Activated CD4-positive, alpha-beta T cell treated with anti-CD3 and anti-CD28 coated beads, Interleukin-2, amount 50 U/mL, for 1 hour (primary cell): ENCODE measurements around the gene PTH2.

ENCODE experiments used
- DNase-seq: peaks from one replicate; pipeline ENCODE4 v3.0.0-alpha.2; 2020

The PTH2 gene

DNA sequence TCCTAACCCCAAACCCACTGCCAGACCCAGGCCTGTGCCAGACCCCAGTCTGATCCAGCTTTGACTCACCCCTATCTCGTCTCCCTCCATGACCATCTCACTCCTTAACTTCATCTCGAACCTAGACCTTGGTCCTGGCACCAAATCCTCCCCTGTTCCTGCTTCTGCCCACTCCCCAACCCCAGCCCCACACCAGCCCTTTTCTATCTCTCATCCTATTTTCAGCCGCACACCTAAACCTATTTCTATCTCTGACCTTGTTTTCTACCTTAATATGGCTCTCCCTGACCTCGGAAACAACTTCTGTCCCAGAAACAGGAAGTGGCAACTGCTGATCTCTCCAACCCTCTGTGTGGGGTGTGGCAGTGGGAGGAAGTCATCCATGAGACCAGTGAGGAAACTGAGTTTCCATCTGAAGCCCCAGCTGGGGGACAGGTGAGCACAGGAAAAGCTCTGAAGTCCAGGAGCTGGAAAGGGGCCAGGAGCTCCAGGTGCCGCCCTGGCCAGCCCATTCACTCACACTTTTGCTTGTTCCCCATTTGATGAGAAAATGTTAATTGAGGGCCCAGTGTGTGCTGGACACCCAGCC is 13.7 kb downstream of the PTH2 start:
- no peak for DNase-seq

DNA sequence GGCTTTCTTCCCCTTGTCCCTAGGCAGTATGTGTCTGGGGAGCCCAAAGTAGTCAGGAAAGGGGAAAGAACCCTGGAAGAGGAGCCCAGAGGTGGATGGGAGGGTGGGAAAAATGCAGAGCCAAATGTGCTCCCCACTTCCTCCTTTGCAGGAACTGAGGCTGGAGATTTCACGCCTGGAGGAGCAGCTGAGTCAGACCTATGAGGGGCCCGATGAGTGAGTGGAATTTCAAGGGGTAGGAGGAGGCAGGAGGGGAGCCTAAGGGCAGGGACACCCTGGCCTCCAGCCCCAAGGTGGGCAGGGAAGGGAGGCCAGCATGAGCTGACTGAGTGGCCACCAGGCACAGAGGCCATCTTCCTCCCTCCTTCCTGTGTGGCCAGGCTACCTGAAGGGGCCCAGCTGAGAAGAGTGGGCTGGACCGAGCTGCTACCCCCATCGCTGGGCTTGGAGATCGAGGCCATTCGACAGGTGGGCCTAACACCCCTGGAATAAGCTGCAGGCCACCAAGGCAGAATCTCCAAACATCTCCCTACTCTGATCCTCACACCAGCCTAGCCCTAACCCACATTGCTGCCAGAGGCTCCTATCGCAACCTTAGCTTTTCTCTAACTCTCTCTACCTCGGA is 14.3 kb downstream of the PTH2 start:
- DNase-seq, result no peak

DNA sequence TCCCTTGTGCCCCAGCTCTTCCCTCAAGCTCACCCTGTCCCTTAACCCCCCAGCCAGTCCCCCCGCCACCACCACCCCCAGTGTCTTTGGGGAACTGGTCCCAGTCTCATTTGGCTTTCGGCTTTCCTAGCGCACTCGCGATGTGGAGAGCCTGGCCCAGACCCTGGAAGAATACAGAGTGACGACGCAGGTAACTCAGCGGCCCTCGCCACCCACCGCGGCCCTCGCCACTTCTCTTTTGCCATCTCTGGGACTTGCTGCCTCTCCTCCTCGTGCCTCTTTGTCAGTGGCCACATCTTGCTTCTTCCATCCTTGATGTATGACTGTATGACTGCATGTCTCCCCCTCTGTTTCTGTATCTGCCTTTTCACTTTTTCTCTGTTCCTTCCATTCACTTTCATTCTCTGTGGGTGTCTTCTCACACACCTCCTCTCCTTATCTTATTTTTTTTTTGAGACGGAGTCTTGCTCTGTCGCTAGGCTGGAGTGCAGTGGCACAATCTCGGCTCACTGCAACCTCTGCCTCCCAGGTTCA is 15.7 kb downstream of the PTH2 start:
- DNase-seq, result no peak

DNA sequence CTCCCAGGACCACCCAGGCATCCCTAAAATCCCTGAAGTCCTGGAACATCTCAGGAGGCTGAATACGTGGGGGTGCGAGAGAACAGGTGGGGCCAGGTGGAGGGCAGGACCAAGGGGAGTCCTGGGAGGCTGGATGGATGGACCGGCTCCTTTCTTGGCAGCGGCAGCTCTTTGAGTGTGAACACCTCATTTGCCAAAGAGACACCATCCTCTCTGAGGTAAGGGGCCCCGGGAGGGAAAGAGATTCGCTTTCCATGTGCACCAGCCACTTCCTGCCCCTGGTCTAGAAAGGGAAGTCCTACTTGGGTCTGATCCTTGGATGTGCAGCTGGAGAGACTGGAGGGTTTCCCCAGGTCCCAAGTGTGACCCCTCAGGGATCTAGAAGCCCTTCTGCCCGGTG is 16.2 kb downstream of the PTH2 start:
- DNase-seq, result no peak

DNA sequence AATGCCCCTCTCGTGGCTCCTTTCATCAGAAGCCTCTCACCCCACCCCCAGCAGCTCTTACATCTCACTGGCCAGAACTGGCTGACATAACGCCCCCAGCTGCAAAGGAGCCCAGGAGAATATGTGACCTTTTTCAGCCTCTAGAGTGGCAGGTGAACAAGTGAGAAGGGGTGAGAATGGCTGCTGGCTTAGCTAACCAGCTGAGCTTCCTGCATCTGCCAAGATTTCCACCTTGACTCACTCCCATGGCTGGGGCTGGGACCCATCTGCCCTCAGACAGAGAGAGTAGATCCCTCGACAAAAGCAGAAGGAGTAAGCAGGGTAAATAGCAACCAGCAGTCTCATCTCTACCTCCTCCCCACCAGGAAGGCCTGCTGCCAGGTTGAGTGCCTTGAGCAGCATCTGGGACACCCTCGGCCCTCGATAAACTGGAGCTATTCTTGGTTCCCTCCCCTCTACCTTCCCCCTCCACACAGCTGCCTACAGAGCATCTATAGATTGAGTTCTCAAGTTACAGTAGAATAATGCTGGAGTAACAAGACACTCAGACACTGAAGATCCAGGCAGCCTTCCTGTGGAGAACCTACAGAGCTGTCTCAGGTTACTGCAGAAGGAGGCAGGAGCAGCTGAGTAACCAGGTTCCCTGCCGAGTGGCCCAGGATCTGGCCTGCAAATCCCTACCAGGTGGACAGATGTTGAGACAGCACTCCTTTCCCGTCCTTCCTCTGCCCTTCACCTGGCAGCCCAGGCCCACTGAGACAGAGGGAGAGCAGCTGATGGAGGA is 19.6 kb downstream of the PTH2 start:
- no peak for DNase-seq

DNA sequence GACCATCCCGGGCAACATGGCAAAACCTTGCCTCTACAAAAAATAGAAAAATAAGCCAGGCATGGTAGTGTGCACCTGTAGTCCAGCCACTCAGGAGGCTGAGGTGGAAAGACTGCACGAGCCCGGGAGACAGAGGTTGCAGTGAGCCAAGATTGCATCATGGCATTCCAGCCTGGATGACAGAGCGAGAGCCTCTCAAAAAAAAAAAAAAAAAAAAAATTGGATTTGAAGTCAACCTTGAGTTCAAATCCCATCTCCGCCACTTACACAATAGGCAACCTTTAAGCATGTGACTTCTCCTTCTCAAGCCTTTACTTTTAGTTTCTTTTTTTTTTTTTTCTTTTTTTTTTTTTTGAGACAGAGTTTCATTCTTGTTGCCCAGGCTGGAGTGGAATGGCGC is 23.2 kb downstream of the PTH2 start:
- DNase-seq, result no peak

DNA sequence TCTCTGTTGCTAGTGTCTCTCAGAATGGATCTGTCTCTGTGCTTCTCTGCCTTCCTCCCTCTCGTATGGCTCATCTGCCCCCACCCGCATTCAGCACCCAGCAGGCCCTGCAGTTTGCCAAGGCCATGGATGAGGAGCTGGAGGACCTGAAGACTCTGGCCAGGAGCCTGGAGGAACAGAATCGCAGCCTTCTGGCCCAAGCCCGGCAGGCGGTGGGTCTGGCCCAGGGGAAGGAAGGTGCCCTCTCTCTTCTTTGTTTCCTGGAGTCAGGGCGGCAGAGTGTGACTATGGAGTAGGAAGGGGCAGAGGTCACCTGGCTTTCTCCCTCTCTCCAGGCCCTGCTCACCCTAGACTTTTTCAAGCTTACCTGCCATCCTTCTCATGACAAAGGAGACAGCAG is 24.3 kb downstream of the PTH2 start:
- no peak for DNase-seq

DNA sequence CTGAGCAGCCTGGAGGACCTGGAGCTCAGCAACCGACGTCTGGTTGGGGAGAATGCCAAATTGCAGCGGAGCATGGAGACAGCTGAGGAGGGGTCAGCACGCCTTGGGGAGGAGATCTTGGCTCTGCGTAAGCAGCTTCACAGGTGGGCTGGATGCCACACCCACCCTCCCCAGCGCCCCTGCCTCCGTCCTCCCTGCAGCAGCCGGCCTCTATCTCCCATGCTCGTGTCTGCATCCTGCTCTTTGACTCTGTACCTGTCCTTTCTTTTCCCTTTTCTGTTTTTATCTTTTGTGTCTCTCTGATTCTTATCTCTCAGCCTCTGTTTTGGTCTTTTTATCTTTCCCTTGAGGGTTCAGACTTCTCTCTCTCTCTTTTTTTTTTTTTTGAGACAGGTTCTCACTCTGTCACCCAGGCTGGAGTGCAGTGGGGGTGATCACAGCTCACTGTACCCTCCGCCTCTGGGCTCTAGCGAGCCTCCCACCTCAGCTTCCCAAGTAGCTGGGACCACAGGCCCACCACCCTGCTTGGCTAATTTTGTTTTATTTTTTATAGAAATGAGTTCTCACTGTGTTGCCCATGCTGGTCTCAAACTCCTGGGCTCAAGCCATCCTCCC is 25.1 kb downstream of the PTH2 start:
- no peak for DNase-seq

DNA sequence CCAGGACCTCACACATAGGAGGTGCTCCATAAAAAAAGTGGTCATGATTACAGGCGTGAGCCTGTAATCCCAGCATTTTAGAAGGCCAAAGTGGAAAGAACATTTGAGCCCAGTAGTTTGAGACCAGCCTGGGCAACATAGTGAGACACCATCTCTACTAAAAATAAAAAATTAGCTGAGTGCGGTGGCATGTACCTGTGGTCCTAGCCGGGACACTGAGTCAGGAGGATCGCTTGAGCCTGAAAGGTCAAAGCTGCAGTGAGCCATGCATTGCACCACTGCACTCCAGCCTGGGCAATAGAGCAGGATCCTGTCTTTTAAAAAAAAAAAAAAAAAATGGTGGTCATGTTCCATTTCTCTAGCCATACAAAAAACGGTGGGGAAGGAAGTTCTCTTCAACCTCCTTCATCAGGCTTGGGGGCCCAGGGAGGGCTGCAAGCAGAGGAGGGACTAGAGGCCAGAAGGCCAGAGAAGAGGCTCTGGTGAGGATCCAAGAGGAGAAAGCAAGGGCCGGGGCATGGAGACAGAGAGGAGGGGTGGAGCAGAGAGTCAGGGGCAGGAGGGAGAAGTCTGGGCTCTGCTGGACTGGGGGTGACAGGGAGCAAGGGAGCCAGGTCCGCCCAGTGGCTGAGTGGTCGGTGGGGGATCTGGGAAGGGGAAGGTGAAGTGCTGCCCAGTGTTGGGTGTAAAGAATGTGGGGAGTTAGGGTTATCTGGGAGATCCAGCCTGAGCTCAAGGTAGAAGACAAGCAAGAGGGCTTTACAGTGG is 26.3 kb downstream of the PTH2 start:
- no peak for DNase-seq

DNA sequence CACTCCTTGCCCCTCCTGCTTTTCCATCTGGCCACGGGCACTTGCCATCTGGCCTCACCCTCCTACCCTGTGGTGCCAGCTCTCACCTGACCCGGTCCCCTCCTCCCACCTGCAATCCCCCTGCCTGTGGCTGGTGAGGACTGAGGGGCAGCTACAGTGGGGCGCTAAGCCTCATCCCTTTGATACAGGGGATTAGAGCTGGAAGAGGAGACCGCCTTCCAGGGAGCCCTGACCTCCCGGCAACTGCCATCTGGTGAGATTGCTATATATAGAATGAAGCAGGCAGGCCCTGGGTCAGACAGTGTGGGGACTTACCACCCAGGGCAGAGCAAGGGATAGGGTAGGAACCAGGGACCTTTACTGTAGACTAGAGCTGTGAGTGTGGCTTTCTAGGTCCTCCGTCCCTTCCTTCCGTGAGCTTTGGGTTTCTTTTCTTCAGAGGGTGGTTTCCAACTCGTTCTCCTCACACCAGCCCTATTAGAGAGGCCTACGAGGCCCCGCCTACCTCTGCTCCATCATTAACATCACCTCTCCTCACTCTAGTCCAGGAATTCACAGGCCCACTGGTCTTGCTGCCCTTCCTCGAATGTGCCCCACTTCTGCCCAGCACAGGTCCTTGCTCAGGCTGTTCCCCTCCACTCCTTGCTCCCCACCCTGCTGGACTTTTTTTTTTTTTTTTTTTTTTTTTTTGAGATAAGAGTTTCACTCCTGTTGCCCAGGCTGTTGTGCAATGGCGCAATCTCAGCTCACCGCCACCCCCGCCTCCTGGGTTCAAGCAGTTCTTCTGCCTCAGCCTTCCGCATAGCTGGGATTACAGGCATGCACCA is 27.4 kb downstream of the PTH2 start:
- no peak for DNase-seq

DNA sequence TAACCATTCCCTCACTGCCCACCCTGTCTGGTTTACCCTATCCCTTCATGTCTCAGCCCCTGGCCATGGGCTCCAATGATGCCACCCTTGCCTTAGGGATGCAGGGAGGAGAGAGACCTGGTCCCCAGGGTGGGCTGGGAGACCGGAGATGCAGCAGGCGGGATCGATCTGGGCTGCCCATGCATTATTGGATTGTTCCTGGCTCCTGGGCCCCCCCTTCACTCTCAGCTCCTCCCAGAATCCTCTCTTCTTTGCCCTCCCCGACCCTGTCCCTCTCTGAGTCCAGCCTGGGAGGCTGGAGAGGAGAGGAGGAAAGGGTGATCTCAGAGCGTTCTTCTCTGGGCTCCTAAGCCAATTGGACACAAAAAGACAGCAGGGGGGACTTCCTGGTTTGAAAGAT is 29.4 kb downstream of the PTH2 start:
- no peak for DNase-seq

DNA sequence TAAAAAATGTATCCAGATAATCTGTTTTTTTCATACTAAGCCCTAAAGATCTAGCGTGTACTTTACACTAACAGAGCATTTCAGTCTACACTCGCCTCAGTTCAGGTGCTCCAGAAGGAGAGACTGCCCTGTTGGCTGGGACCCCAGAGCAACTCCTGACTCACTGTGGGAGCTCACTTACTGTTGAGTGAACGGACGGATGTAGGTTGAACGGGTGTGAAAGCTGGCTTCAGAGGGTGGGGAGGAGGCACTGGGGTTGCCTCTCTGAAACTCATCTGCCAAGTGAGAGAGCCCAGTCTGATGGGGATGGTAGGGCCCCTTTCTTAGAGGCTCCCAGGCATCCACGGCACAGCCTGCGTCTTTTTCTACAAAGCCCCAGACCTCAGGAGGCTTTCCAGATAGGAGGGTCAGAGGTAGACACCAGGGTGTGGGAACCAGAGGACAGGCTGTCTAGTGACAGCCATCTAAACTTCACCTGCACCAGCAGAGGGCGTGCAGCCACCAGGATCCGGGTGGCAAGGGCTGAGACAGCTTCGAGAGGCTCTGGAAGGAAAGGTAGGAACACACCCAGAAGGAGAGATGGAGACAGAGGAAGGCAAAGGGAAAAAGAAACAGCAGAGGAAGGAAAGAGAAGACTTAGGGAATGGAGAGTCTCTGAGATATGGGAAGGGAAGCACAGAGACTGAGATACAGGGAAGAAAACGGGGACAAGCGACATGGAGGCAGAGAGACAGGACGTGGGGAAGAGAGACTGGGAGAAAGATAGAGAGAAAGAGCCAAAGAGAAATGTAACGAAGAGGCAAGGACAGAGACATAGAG is 31.5 kb downstream of the PTH2 start:
- peak; percentile 80 for DNase-seq

DNA sequence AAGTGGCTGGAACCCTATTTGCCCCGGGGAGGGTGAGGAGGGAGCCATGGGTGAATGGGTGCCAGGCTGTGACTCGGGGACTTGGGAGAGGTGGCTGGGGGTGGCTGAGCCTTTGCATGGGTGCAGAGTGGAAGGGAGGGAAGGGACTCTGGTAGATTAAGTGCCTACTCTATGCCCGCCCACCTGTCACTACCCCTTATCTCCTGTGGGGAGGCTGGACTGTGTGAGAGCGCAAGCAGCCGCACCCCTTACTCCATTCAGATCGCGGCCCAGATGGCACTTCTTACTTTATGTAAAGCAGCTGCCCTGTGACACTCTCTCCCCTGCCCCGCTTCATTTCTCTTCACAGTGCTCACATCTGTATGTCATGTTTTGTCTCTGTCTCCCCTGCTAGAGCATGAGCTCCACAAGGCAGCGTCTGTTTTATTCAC is 32.3 kb downstream of the PTH2 start:
- no peak for DNase-seq

DNA sequence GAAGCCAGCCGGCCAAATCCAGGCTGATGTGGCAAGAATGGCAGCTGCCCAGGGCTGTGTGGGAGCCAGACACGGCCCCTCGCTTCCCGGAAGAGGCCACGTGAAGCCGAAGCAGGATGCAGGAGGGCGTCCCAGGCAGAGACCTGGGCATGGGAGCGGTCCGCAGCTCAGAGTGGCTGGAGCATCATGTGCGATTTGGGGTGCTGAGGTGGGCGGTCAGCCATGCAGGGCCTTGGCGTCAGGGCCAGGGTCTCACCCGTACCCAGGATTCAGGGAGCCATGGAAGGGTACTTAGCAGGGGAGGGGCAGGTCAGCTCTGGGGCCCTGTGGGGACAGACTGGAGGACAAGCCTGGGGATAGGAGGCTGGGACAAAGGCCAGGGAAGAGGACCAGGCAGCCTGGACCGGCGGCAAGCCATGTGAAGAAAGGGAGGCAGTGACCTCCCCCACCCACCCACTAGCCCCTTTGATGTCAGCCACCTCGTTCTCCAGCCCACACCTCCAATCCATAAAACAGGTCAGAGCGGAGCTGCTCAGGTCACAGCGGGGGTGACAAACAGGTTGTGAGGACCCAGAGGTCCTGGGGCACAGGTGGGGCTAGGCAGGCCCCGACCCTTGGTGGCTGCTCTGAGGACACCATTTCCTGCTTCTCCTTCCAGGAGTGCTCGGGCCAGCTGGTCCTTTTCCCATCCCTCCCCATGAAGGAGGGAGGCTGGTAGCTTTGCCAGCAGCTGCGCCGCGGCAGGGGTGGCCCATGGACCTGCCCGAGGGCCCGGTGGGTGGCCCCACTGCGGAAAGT is 32.9 kb downstream of the PTH2 start:
- DNase-seq, result no peak

DNA sequence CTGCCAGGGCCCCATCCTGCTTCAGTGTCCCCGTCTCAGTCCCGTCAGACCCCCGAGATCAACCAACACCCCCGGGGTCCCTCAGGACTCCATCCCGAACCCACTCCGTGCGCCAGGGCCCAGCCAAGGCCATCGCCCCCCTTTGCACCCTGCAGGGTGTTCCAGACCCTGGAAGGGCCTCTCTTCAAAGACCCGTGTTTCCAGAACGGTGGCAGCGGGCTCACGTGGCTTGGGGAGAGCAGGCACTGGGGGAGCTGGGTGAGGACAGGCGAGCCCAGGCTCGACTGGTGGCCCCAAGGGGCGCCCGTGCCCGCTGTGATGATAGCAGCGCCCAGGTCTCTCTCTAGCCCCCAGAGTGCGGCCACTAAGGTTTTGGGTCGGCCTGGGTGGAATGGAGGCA is 33.8 kb downstream of the PTH2 start:
- no peak for DNase-seq

DNA sequence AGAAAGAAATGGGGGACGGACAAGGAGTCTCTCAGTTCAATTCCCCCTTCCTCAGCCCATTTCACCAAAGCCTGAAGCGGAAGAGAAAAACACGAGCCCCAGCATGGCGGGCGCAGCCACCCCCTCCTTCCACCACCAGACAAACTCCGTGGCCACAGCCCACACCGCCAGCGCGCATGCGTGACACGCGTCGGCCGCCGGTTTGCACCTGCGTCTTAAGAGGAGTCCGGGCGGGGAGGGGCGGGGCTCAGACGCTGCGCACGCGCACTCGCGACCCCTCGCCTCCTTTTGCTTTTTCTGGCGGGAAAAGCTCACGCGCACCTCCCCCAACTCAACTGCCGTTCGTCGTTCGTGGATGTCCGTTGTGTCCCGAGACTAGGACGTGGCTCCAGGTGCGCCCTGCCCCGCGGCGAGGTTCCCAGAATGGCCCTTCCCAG is 35.3 kb downstream of the PTH2 start, which contains the start of gene KASH5:
Gene KASH5 (plus strand): TSS at position 314 of the 437 bp plus-strand sequence. CDS start 2,635 bp downstream, outside the sequence.
- peak; percentile 77 for DNase-seq

DNA sequence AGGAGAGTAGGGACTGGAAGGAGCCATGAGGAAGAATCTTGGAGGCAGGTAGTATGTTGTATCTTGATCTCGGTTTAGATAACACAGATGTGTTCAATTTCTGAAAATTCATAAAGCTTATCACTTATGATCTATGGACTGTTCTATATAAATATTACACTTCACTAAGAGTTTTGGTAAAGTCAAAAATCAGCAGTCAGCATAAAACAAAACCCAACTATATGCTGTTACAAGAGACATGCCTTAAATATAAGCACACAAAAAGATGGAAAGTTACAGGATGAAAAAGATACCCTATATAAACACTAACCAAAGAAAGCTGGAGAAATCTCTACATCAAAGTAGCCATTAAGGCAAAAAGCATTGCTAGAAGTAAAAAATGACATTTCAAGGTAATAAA is 39.6 kb downstream of the PTH2 start:
- DNase-seq, result no peak

DNA sequence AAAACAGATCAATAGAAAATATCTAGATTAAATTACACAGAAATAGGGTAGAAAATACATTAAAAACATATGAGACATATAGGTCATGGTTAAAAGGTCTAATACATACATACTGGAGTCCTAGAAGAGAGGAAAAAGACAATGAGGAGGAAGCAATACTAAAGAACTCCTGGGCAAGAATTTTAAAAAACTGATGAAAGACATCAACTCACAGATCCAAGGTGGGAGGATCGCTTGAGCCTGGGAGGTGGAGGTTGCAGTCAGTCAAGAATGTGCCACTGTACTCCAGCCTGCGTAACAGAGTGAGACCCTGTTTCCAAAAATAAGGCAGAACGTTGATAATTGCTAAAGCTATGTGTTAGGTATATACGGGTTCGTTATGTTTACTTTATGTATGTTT is 40.6 kb downstream of the PTH2 start:
- DNase-seq, result no peak

DNA sequence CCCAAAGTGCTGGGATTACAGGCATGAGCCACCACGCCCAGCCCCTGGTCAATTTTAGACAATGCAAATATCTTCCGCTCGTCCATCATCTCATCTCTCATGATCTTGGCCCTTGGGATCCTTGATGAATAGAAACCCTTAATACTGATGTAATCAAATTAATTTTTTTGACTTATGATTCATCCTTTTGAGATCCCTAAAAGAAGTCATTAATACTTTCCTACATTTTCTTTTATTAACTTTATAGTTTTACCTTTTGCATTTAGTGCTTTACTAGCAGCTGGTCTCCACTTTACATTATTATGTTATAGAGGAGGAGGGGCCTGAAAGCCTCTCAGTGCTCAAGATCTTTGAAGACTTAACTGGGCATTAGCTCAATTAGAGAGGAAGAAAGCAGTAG is 42.9 kb downstream of the PTH2 start:
- DNase-seq, result no peak

DNA sequence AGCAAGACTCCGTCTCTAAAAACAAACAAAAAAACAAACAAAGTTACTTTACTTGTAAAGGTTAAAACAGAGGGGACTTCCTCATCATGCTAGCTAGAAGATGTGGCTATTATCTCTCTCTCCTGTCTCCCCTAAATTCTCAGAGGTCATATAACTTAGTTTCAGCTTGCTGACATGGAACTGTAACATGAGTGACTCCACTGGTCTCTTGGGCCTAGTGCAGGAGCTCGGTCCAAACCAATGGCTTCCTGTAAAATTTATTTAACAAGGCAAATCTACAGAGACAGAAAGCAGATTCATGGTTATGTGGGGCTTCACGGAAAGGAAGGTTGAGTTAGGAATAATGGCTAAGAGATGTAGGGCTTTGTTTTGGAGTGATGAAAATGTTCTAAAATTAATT is 44.7 kb downstream of the PTH2 start:
- no peak for DNase-seq
